Stimulated activated CD4-positive, alpha-beta T cell treated with anti-CD3 and anti-CD28 coated beads, Interleukin-12 subunit alpha, Interleukin-12 subunit beta, amount 100 ng/mL, for 4 hours (primary cell): ENCODE measurements around the gene MRTFA.

Experiments
- DNase-seq: peaks from one replicate; pipeline ENCODE4 v3.0.0-alpha.2; 2020

MRTFA gene

DNA sequence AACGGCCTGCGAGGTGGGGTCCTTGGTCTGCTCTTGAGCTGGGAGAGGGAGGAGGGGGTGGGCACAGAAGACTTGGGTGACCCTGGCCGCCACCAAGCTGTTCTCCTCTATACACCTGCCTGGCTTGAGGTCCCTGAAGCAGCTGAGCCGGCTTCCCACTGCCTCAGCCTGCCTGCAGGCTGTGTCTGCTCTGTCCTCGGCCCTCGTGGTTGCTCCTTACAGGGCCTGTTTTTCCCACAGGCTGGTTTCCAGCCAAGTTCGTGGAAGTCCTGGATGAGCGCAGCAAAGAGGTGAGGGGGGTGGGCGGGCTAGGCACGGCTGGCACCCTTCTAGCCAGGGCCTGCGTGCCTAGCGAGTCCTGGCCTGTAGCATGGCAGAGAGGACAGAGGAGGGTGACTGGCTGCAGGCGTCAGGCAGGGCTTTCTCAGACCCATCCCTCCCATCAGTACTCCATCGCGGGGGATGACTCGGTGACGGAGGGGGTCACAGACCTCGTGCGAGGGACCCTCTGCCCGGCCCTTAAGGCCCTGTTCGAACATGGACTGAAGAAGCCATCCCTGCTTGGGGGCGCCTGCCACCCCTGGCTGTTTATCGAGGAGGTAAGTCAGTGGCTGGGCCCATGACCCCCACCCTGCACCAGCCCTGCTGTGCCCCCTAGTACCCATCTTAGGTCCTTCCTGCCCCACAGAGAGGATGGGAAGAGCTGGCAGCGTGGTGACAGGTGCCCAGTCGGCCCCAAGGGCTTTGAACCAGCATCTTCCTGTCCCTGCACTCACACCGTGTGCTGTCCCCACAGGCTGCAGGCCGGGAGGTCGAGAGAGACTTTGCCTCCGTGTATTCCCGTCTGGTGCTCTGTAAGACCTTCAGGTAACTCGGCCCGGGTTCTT, 228.4 kb downstream of the MRTFA start:
- DNase-seq: no peak

DNA sequence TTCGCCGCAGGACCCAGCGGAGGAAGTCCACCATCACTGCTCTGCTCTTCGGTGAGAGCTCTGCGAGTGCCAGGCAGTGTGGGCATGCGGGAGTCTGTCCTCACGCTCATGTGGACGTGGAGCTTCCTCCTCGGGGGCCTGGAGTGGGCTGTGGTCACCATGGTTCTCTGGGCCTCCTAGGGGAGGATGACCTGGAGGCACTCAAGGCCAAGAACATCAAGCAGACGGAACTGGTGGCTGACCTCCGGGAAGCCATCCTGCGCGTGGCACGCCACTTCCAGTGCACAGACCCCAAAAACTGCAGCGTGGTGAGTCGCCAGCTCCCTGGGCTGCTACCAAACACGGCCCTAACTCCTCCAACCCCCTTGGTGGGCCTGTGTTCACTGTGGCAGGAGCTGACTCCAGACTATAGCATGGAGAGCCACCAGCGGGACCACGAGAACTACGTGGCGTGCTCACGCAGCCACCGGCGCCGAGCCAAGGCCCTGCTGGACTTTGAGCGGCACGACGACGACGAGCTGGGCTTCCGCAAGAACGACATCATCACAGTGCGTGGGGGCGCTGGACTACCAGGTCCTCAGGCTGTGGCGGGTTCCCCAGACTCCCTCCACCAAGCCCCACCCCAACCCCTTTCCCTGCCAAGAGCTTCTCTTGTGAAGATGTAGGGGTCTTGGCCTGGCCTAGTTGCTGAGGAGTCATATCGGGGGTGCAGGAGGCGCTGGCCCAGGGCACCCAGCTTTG, 229.3 kb downstream of the MRTFA start:
- DNase-seq: no peak

DNA sequence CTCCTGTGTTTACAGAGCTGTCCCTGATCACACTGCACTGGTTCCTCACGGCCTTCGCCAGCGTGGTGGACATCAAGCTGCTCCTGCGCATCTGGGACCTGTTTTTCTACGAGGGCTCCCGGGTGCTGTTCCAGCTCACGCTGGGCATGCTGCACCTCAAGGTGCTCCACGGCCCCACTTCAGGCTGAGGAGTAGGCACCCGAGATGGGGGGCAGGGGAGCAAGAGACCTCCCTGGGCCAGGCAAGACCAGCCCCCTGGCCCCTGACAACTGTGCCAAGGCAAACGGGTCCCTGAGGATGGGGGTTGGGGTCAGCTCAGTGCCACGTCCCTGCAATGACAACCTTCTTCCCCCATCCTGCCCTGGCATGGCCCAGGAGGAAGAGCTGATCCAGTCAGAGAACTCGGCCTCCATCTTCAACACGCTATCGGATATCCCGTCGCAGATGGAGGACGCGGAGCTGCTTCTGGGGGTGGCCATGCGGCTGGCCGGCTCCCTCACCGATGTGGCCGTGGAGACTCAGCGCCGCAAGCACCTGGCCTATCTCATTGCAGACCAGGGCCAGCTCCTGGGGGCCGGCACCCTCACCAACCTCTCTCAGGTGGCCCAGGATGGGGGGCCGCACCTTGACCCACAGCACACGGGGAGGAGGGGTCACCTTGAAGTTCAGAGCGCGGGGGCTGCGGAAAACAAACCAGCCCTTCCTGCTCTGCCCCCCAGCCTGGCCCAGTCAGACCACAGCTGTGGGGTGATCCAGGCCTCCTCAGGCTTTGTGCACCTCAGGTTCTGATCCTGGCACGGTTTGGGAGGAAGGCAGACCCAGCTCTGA, 230.2 kb downstream of the MRTFA start:
- no peak for DNase-seq

GRCh38 chr22:40405178-40406062, 231.1 kb downstream of the MRTFA start:
- DNase-seq: no peak

DNA sequence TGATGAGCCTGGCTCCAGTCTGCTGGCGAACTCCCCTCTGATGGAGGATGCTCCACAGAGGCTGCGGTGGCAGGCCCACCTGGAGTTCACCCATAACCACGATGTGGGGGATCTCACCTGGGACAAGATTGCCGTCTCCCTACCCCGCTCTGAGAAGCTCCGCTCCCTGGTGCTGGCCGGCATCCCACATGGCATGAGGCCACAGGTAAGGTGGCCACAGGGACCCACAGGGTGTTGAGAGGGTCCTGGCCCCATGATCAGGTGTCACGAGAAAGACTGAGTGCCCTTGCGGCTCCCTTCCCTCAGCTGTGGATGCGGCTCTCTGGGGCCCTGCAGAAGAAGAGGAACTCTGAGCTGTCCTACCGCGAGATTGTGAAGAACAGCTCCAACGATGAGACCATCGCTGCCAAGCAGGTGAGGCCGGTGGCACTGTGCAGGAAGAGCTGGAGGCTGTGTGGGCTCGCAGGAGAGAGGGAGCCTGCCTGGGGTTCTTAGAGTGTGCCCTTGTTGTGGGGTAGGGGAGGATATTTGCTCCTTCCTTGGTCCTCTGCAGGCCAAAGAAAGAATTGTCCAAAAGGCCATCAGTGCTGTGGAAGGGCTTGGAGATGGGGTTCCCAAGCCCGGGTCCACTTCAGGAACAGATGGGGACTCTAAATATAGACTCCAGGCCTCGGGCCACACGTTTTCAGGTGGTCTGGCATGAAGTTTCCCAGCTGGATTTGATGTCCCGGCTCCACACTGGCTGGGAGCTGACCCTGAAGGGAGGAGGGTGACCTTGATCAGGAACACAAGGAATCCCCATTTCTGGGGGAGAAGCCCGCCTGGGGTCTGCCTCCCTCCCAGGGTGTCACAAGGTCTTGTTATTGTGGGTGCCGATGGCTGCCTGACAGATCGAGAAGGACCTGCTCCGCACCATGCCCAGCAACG, 232.0 kb downstream of the MRTFA start:
- no peak for DNase-seq

DNA sequence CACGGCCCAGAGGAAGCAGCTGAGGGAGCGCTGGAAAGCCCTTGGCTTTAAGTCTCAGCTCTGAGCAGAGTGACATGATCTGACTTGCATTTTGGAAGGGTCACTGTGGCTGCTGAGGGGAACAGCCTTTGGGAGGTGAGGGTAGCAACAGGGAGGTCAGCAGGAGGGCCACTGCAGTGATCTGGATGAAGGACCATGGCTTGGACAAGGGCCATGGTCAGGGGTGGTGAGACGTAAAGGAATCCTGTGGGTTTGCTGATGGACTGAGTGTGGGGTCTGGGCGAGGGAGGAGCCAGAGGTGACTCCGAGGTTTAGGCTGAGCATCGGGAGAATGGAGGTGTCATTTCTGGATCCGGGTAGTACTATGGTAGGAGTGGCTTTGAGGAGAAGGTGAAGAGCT, 232.9 kb downstream of the MRTFA start:
- no peak for DNase-seq

GRCh38 chr22:40403141-40403540, 233.4 kb downstream of the MRTFA start:
- no peak for DNase-seq

DNA sequence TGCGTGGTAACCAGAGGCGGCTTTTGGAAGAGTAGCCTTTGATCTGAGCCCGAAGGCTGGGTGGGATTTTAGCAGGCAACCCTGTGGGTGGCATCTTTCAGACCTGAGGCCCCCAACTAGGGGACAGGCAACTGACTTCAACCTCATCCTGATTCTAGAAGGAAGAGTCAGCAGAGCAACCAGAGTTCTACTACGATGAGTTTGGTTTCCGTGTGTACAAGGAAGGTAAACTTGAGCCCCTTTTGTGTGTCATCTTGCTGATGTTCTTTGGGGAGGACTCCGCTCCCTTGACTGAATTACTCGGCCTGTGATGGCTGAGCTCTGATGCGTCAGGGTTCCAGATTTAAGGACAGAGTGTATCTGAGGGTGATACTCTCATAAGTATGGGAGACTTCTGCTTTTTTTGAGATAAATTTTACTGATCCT, 234.5 kb downstream of the MRTFA start:
- no peak for DNase-seq

- DNase-seq: peak; percentile 20
Measured at GRCh38 chr22:40401532-40401931, 235.0 kb downstream of the MRTFA start.

GRCh38 chr22:40400159-40400558, 236.4 kb downstream of the MRTFA start:
- peak; percentile 25 for DNase-seq

- DNase-seq: no peak
Measured at GRCh38 chr22:40399621-40400020, 236.9 kb downstream of the MRTFA start.

- no peak for DNase-seq
Measured at GRCh38 chr22:40397396-40397795, 239.1 kb downstream of the MRTFA start.

DNA sequence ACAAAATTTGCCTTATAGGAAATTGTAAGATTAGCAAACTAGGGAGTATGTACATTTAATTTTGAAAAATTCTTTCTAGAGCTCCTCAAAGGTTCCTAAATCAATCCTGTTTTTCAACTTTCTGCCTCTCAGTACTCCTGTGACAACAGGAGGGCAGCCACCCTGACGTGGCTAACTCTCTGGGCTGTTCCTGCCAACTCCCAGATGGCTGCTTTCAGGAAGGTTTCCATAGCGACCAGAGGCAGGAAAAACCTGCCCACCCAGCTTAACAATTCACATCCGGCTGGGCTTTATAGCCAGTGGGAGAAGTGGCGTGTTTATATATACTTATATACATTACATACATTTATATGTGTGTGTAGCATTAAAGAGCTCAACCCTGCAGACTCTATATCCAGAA, 239.6 kb downstream of the MRTFA start:
- DNase-seq: no peak

GRCh38 chr22:40395607-40396006, 240.9 kb downstream of the MRTFA start:
- no peak for DNase-seq

GRCh38 chr22:40394607-40395006, 241.9 kb downstream of the MRTFA start:
- DNase-seq: no peak

GRCh38 chr22:40392618-40393017, 243.9 kb downstream of the MRTFA start:
- no peak for DNase-seq

DNA sequence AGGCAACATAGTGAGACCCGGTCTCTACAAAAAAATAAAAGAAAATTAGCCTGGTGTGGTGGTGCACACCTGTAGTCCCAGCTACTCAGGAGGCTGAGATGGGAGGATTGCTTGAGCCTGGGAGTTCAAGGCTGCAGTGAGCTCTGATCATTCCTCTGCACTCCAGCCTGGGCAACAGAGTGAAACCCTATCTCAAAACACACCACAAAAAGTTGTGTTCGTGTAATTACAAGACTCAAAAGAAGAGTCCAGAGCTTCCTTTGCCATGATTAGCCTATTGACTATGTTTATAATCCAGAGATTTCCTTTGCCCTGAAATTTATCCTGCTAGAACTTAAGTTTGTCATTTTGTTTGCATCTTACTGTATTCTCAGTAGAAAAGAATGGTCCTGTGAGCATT, 245.1 kb downstream of the MRTFA start:
- DNase-seq: no peak

DNA sequence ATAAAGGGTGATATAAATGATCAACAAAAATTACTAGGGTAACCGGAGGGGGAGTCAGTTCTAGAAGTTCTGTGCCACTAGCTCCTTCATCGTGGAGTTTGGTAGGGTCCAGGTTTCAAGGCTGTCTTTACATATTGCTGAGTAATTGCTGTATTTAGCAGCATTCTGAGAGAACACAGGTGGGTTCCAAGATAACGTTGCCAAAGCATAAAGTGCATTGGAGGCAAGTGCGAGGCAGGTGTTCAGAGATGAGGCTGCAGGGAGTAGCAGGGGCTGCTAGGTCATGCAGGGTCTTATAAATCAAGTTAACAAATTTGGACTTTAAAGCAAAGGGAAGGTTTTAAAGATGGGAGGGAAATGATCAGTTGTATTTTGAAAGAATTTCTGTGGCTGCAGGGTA, 248.3 kb downstream of the MRTFA start:
- DNase-seq: no peak

DNA sequence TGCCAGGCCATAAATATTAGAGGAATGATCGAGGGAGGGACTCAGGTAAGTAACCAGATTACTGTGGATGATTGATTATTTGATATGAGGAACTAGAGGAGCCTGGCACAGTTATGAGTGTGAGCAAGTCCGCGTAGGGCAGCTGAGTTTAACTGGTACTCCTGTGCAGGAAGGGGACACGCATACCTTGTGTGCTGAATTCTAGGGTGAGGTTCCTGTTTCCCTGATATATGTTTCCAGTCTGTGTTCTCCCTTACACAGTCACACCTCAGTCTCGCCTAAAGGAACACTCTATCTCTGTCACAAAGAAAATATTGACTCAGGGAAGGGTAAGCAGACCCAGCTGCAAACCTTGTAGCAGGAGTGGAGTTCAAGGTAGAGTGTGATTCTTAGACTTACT, 248.8 kb downstream of the MRTFA start:
- DNase-seq: no peak

GRCh38 chr22:40385036-40385782, 251.3 kb downstream of the MRTFA start:
- peak; percentile 17 for DNase-seq
